Activated CD4-positive, alpha-beta T cell treated with anti-CD3 and anti-CD28 coated beads for 36 hours (primary cell): ENCODE data around the gene AREL1. TPM values are rescaled to one million over a fixed set of nuclear protein-coding genes. Genes with fewer than 3 reads are reported as not detected.

Source experiments
- ATAC-seq: fragments of 200-7000 bp; cut with Tn5 transposase; one replicate; pipeline ENCODE4 v1.10.0; 2021; ENCODE audit warnings: mild to moderate bottlenecking, moderate library complexity
- CTCF ChIA-PET: fragments of 350-600 bp; sonication (Branson Sonifier 250); formaldehyde crosslinking; loops from one replicate; lab custom pipeline; 2021; ENCODE audit warnings: antibody characterized with exemption; lab: Charles Lee
- POLR2A ChIA-PET: fragments of 350-600 bp; sonication (Branson Sonifier 250); formaldehyde crosslinking; loops from one replicate; lab custom pipeline; 2021; ENCODE audit warnings: antibody characterized with exemption, inconsistent platforms; lab: Charles Lee
- DNase-seq: peaks from one replicate; pipeline ENCODE4 v3.0.0-alpha.2; 2020
- H3K27ac Mint-ChIP-seq: one replicate; pipeline ENCODE4 v1.8.0; 2021; ENCODE audit warnings: mixed read lengths
- H3K27me3 Mint-ChIP-seq: one replicate; pipeline ENCODE4 v1.8.0; 2021; ENCODE audit warnings: mixed read lengths
- H3K36me3 Mint-ChIP-seq: one replicate; pipeline ENCODE4 v1.8.0; 2021; ENCODE audit warnings: low read depth, mixed read lengths
- H3K4me1 Mint-ChIP-seq: one replicate; pipeline ENCODE4 v1.8.0; 2021; ENCODE audit warnings: mixed read lengths
- H3K4me3 Mint-ChIP-seq: one replicate; pipeline ENCODE4 v1.8.0; 2021; ENCODE audit warnings: mild to moderate bottlenecking, moderate library complexity, mixed read lengths
- H3K9me3 Mint-ChIP-seq: one replicate; pipeline ENCODE4 v1.8.0; 2021; ENCODE audit warnings: low read depth, mixed read lengths
- intact Hi-C, 2 experiments: fragments of 100-400 bp; cut with DNase I in 1 of 2; cut with micrococcal nuclease in 1 of 2; formaldehyde crosslinking; loops; one replicate each; pipeline versions ENCODE4 v1.14.2 to v1.15.1; 2022 to 2024; cut with DNase I, micrococcal nuclease
- total RNA-seq, 2 experiments: library from RNA; stranded (reverse); gene quantifications; one replicate each; pipeline ENCODE4 v1.2.3, GENCODE V29; 2021

The AREL1 gene
- total RNA-seq, 2 experiments from 2014 or later, result 31.3 to 35.6 TPM

DNA sequence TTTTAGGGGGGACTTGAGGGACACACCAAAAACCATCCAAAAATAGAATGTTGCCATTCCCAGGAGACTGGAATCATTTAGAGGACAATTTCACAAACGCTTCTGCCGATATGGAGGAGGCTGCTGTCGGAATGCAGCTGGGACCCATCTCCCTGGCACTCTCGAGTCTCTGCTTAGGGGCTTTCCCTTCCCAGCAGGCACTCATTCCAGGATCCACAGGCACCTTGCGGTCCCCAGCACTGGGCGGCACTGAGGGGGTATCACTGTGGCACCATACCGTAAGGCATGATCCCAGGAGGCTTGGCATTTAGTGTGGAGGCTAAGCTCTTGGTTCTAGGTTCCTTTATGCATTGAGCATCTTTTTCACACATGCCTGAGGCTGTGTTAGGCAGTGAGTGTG lies 64.3 kb downstream of the AREL1 start:
- POLR2A ChIA-PET, result no interaction called here
- DNase-seq (no peak), ATAC-seq (no peak)
- Mint-ChIP-seq H3K4me1 (peaks cover 3% of the 10 kb centered on the region), H3K36me3 (no peaks in the 10 kb centered on the region), H3K27ac (no peak overlapping the region), H3K4me3 (no peak overlapping the region), H3K9me3 (no peaks in the 10 kb centered on the region), H3K27me3 (no peaks in the 10 kb centered on the region)
- CTCF ChIA-PET, result interaction anchor here (0.7 to 1.1 kb wide), 3 partner anchors 29 to 40 kb away, joined by 3 to 4 read pairs (median 4); no protein-coding TSS in a partner anchor
- intact Hi-C loops, result no loop called here

DNA sequence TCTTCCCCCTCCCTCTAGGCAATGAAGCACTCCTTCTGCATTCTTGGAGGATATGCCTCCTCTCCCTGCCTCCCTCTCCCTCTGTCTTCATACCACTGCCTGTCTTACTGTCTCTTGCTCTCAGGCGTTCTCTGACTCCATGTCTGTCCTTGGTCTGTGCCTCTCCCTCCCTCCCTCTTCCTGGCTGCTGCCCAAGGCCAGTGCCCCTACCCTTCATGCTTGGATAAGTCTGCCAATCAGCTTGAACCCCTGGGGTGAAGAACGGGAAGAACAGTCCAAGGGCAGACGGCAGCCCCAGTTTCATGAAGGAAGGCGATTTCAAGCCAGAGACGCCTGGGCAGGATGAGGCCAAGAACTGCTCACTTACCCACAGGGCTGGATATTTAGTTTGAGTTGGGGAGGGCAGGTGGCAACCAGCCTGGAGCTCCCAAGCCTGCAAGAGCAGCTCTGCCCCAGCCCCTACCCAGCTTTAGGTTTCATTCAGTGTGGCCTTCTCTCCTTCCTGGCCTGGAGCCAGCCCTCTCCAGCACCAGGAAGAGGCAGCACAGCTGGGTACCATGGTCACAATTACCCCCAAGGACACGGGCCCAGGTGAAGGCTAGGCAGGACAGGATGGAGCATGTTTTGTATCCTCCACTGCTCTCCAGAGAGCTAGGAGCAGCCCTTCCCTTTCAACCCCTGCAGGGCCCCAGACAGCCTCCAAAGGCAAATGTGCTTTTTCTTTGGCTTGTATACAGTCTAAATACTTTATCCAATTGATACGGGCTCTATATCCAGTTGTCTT lies 65.0 kb downstream of the AREL1 start:
- H3K9me3 Mint-ChIP-seq, result no peaks in the 10 kb centered on the region
- CTCF ChIA-PET, result interaction anchor here (0.6 to 1.1 kb wide), 3 partner anchors 30 to 39 kb away, joined by 3 to 4 read pairs (median 3); no protein-coding TSS in a partner anchor
- no peak for ATAC-seq

GRCh38 chr14:74647061-74647677 lies 65.7 kb downstream of the AREL1 start:
- Mint-ChIP-seq H3K4me1 (peaks cover 3% of the 10 kb centered on the region), H3K4me3 (no peak overlapping the region), H3K27me3 (peaks cover 2% of the 10 kb centered on the region), H3K9me3 (no peaks in the 10 kb centered on the region), H3K36me3 (no peaks in the 10 kb centered on the region), H3K27ac (no peak overlapping the region)
- intact Hi-C loops, result no loop called here
- ChIA-PET POLR2A (no interaction called here), CTCF (interaction anchor here (0.6 kb wide), 1 partner anchor 38 kb away, joined by 3 read pairs; no protein-coding TSS in a partner anchor)
- DNase-seq (no peak), ATAC-seq (no peak)

More for the DNA sequence above, 65.0 kb downstream of the AREL1 start:
- no peak for DNase-seq
- Mint-ChIP-seq H3K4me1 (peaks cover 3% of the 10 kb centered on the region), H3K27me3 (no peaks in the 10 kb centered on the region), H3K36me3 (no peaks in the 10 kb centered on the region), H3K4me3 (no peak overlapping the region), H3K27ac (no peak overlapping the region)
- intact Hi-C loops, result no loop called here
- POLR2A ChIA-PET, result interaction anchor here (0.6 kb wide), 1 partner anchor 394 kb away, joined by 4 read pairs; no protein-coding TSS in a partner anchor

DNA sequence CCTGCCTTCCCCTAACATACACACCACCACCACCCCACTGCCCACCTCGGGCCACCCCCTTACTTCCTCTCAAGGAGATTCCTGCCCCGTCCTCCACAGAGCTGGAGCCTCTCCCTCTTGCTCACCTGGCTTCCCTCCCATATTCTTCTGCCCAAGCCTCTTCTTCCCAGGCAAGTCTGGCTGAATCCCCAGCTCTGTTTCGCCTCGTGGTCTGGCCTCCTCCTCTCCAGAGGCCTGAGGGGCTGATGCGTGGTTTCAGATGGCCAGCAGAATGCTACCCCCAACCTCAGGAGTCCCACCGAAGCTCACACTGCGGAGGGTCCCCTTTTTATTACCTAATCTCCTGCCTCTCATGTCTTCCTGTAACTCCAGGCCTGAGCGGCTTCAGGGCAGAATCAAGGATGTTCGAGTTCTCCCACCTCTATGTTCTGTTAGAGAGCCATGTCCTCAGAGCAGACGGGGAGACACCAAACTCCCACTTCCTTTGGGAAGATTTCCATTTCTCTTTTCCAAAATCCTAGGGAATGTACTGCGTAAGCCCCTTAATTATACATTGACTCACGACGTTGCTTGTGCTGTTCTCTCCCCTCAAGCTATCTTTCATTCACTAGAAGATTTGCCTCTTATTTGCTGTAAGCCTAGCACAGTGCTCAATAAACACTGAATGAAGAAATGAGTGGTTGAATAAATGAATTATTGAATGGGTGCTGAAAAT lies 67.0 kb downstream of the AREL1 start:
- POLR2A ChIA-PET, result no interaction called here
- CTCF ChIA-PET, result interaction anchor here (0.6 to 1.3 kb wide), 4 partner anchors 8 to 110 kb away, joined by 3 to 5 read pairs (median 3); no protein-coding TSS in a partner anchor
- no peaks in the 10 kb centered on the region for H3K4me1 Mint-ChIP-seq
- no peaks in the 10 kb centered on the region for H3K36me3 Mint-ChIP-seq
- DNase-seq, result no peak
- H3K9me3 Mint-ChIP-seq, result no peaks in the 10 kb centered on the region
- intact Hi-C loops, result no loop called here
- H3K4me3 Mint-ChIP-seq, result no peak overlapping the region
- no peak for ATAC-seq
- peaks cover 2% of the 10 kb centered on the region for H3K27me3 Mint-ChIP-seq
- no peak overlapping the region for H3K27ac Mint-ChIP-seq

DNA sequence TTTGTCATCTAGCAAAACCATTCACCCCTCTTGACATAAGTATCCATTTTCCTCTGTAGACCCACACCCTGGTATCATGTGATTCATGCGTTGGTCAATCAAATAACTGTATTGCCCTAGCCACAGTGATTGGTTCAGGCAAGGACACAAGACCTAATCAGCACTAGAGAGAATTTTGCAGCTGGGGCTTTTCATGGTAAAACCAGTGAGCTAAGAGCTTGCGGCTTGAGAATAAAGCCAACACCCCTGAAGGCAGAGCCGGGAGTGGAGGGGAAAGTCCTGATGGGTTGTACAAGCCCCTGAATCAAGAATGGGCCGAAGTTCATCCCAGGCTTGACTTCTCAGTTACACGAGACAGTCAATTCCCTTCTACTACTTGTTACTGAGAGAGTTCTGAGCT lies 67.6 kb downstream of the AREL1 start:
- Mint-ChIP-seq H3K27ac (no peak overlapping the region), H3K9me3 (no peaks in the 10 kb centered on the region), H3K4me1 (no peaks in the 10 kb centered on the region), H3K36me3 (no peaks in the 10 kb centered on the region), H3K4me3 (no peak overlapping the region), H3K27me3 (peaks cover 2% of the 10 kb centered on the region)
- ChIA-PET POLR2A (interaction anchor here (0.6 kb wide), 1 partner anchor 152 kb away, joined by 4 read pairs; the partner anchor contains the start of gene ISCA2), CTCF (interaction anchor here (0.9 to 1.3 kb wide), 4 partner anchors 9 to 40 kb away, joined by 3 to 5 read pairs (median 4); no protein-coding TSS in a partner anchor)
- DNase-seq, result no peak
- no peak for ATAC-seq
- intact Hi-C loops, result no loop called here

- no peaks in the 10 kb centered on the region for H3K9me3 Mint-ChIP-seq
- no peaks in the 10 kb centered on the region for H3K36me3 Mint-ChIP-seq
- no peak overlapping the region for H3K27ac Mint-ChIP-seq
- ChIA-PET POLR2A (no interaction called here), CTCF (interaction anchor here (0.6 to 1.2 kb wide), 2 partner anchors 32 to 585 kb away, joined by 3 read pairs; no protein-coding TSS in a partner anchor)
- no peak overlapping the region for H3K4me3 Mint-ChIP-seq
- no peak for DNase-seq
- H3K27me3 Mint-ChIP-seq, result peaks cover 2% of the 10 kb centered on the region
- H3K4me1 Mint-ChIP-seq, result no peaks in the 10 kb centered on the region
- no peak for ATAC-seq
- intact Hi-C loops, result no loop called here
These were observed 71.1 kb downstream of the AREL1 start for GRCh38 chr14:74641601-74642391.

DNA sequence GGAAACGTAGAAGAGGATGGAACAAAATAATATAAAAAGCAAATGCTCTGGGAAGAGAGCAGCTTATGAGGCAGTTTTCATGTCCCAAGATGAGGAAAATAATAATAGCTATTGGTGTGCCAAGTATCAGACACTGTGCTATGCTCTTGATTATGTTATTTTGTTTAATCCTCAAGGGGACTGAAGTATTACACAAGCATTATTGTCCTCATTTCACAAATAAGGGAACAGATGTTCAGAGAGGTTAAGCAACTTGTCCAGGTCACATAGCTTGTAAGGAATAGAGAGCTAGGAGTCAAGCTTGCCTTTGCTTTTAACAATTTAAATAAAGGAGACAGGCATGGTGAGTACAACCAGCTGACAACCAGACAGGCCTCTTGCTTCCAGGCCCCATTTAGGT lies 73.9 kb downstream of the AREL1 start:
- Mint-ChIP-seq H3K36me3 (no peaks in the 10 kb centered on the region), H3K4me1 (no peaks in the 10 kb centered on the region), H3K27ac (no peak overlapping the region), H3K27me3 (peaks cover 3% of the 10 kb centered on the region), H3K4me3 (no peak overlapping the region), H3K9me3 (no peaks in the 10 kb centered on the region)
- ChIA-PET POLR2A (no interaction called here), CTCF (interaction anchor here (0.6 to 2.5 kb wide), 3 partner anchors 11 to 1167 kb away, joined by 3 to 5 read pairs (median 5); no protein-coding TSS in a partner anchor)
- intact Hi-C loops, result no loop called here
- no peak for ATAC-seq
- DNase-seq, result no peak

DNA sequence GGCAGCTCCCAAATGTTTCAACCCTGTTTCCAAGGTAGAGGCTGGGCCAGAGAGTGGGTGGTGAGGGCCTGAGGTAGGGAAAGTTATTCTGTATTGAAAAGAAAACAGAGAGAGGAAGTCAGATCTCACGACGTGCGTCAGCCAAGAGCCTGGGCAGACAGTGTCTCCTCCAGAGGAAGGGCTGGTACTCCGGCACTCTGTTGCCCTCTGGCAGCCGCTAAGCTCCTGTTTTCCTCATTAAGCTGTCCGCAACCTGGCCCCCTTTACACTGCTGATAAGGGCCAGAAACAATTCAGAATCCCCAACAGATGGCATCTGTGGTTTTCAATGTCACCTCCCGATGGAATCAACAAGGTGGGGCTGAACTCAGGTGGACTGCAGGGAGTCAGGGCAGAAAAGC lies 74.8 kb downstream of the AREL1 start:
- H3K4me3 Mint-ChIP-seq, result no peak overlapping the region
- H3K4me1 Mint-ChIP-seq, result no peaks in the 10 kb centered on the region
- no peaks in the 10 kb centered on the region for H3K36me3 Mint-ChIP-seq
- ATAC-seq (no peak), DNase-seq (no peak)
- intact Hi-C loops, result no loop called here
- H3K27me3 Mint-ChIP-seq, result peaks cover 3% of the 10 kb centered on the region
- no peaks in the 10 kb centered on the region for H3K9me3 Mint-ChIP-seq
- CTCF ChIA-PET, result interaction anchor here (0.6 to 0.7 kb wide), 2 partner anchors 163 to 186 kb away, joined by 3 read pairs; no protein-coding TSS in a partner anchor
- POLR2A ChIA-PET, result interaction anchor here (0.6 kb wide), 1 partner anchor 16 kb away, joined by 4 read pairs; no protein-coding TSS in a partner anchor
- no peak overlapping the region for H3K27ac Mint-ChIP-seq

GRCh38 chr14:74637178-74637550 lies 75.7 kb downstream of the AREL1 start:
- no peak overlapping the region for H3K4me3 Mint-ChIP-seq
- ChIA-PET CTCF (no interaction called here), POLR2A (no interaction called here)
- H3K9me3 Mint-ChIP-seq, result no peaks in the 10 kb centered on the region
- no peaks in the 10 kb centered on the region for H3K36me3 Mint-ChIP-seq
- H3K4me1 Mint-ChIP-seq, result no peaks in the 10 kb centered on the region
- DNase-seq, result no peak
- intact Hi-C loops, result no loop called here
- peaks cover 2% of the 10 kb centered on the region for H3K27me3 Mint-ChIP-seq
- no peak overlapping the region for H3K27ac Mint-ChIP-seq
- no peak for ATAC-seq

GRCh38 chr14:74636424-74637177 lies 76.3 kb downstream of the AREL1 start:
- intact Hi-C loops, result no loop called here
- no peaks in the 10 kb centered on the region for H3K9me3 Mint-ChIP-seq
- ChIA-PET POLR2A (no interaction called here), CTCF (interaction anchor here (0.9 to 1.1 kb wide), 2 partner anchors 28 to 30 kb away, joined by 3 read pairs; no protein-coding TSS in a partner anchor)
- no peak overlapping the region for H3K4me3 Mint-ChIP-seq
- H3K27ac Mint-ChIP-seq, result no peak overlapping the region
- no peaks in the 10 kb centered on the region for H3K36me3 Mint-ChIP-seq
- no peaks in the 10 kb centered on the region for H3K4me1 Mint-ChIP-seq
- no peak for ATAC-seq
- no peak for DNase-seq
- H3K27me3 Mint-ChIP-seq, result peaks cover 2% of the 10 kb centered on the region
